Ishikawa (cell line): ENCODE measurements around the gene DHRSX.
A peak's percentile ranks its signal among the peaks of the same experiment; 100 is the strongest.

ENCODE experiments used
- CEBPB ChIP-seq: IDR thresholded peaks from 2 replicates; pipeline ENCODE4 v1.6.1; 2012
- CREB1 ChIP-seq: IDR thresholded peaks from 2 replicates; pipeline ENCODE4 v1.6.1; 2012; ENCODE audit warnings: low read depth
- EGR1 ChIP-seq: IDR thresholded peaks from 2 replicates; pipeline ENCODE4 v1.6.1; 2012
- FOXM1 ChIP-seq: IDR thresholded peaks from 2 replicates; pipeline ENCODE4 v1.6.1; 2012; ENCODE audit warnings: low read depth, borderline replicate concordance
- MAX ChIP-seq: IDR thresholded peaks from 2 replicates; pipeline ENCODE4 v1.6.1; 2012
- NFIC ChIP-seq: IDR thresholded peaks from 2 replicates; pipeline ENCODE4 v1.6.1; 2012
- RAD21 ChIP-seq: IDR thresholded peaks from 2 replicates; pipeline ENCODE4 v1.6.1; 2012; ENCODE audit warnings: low read depth
- REST ChIP-seq: IDR thresholded peaks from 2 replicates; pipeline ENCODE4 v1.6.1; 2012; ENCODE audit warnings: low read depth, mild to moderate bottlenecking
- TAF1 ChIP-seq: IDR thresholded peaks from 2 replicates; pipeline ENCODE4 v1.6.1; 2012; ENCODE audit warnings: low read depth, mild to moderate bottlenecking
- TCF12 ChIP-seq: IDR thresholded peaks from 2 replicates; pipeline ENCODE4 v1.6.1; 2012; ENCODE audit warnings: low read depth
- TEAD4 ChIP-seq: IDR thresholded peaks from 2 replicates; pipeline ENCODE4 v1.6.1; 2012
- USF1 ChIP-seq: IDR thresholded peaks from 2 replicates; pipeline ENCODE4 v1.6.1; 2012
- YY1 ChIP-seq: IDR thresholded peaks from 2 replicates; pipeline ENCODE4 v1.6.1; 2012; ENCODE audit warnings: low read depth
- ZBTB7A ChIP-seq: IDR thresholded peaks from 2 replicates; pipeline ENCODE4 v1.6.1; 2012; ENCODE audit warnings: low read depth

DHRSX gene

GRCh38 chrX:2500803-2501558 lies at the start of gene DHRSX, which contains the start of gene ZBED1:
Gene DHRSX, minus strand, starts transcription at chrX:2500976. Its CDS starts 51 bp downstream, at chrX:2500925.
Gene ZBED1, minus strand, starts transcription at chrX:2500976. Its CDS starts 10,257 bp downstream, at chrX:2490719.
- no peak for TF ChIP-seq RAD21
- no peak for TF ChIP-seq USF1
- 0 out of 2 replicates have a peak, but pooled peaks have one; percentile 22 for TF ChIP-seq YY1

- no peak for TF ChIP-seq CREB1
- no peak for TF ChIP-seq TEAD4
- TF ChIP-seq FOXM1, result no peak
- no peak for TF ChIP-seq RAD21
- TF ChIP-seq MAX, result no peak
- TF ChIP-seq YY1, result no peak
- TF ChIP-seq REST, result no peak
- TF ChIP-seq EGR1, result no peak
- no peak for TF ChIP-seq TCF12
- TF ChIP-seq ZBTB7A, result no peak
- no peak for TF ChIP-seq USF1
- TF ChIP-seq CEBPB, result no peak
- TF ChIP-seq TAF1, result no peak
These were observed 49.1 kb upstream of the DHRSX start for GRCh38 chrX:2549876-2550275.

- TF ChIP-seq YY1 (no peak), EGR1 (no peak), MAX (no peak), REST (no peak), NFIC (no peak), ZBTB7A (no peak), CEBPB (no peak), CREB1 (no peak), TCF12 (no peak), USF1 (no peak)
These were observed 48.1 kb upstream of the DHRSX start for GRCh38 chrX:2548711-2549423.

GRCh38 chrX:2547736-2548135 lies 47.0 kb upstream of the DHRSX start:
- TF ChIP-seq CEBPB (no peak), REST (no peak), TCF12 (no peak), TEAD4 (no peak)
